Testis (tissue), 3 donors: ENCODE measurements around the gene DBX2. TPM values are rescaled to one million over a fixed set of nuclear protein-coding genes. Genes with fewer than 3 reads are reported as not detected.
A peak's percentile ranks its signal among the peaks of the same experiment; 100 is the strongest.

Experiments
- DNase-seq: peaks from one replicate; pipeline ENCODE4 v3.0.0-alpha.2; 2019
- H3K27ac ChIP-seq, 2 donors: fragments of 200-600 bp; sonication (generic); one replicate each; pipeline ENCODE4 v1.5.1; 2019
- H3K27me3 ChIP-seq: fragments of 200-600 bp; sonication (generic); one replicate; pipeline ENCODE4 v1.5.1; 2019
- H3K36me3 ChIP-seq: fragments of 200-600 bp; sonication (generic); one replicate; pipeline ENCODE4 v1.5.1; 2017; ENCODE audit warnings: low read depth; ENCODE audit errors: missing control alignments
- H3K4me1 ChIP-seq: fragments of 200-600 bp; sonication (generic); one replicate; pipeline ENCODE4 v1.5.1; 2019
- H3K4me3 ChIP-seq, 2 donors: fragments of 200-600 bp; sonication (generic); one replicate each; pipeline ENCODE4 v1.5.1; 2017 to 2019
- H3K9me3 ChIP-seq: fragments of 200-600 bp; sonication (generic); one replicate; pipeline ENCODE4 v1.5.1; 2017
- POLR2A ChIP-seq: fragments of 450-650 bp; IDR thresholded peaks from one replicate; pipeline ENCODE4 v1.6.1; 2017; ENCODE audit warnings: antibody characterized with exemption, mild to moderate bottlenecking, moderate library complexity
- WGBS, 2 donors: methylation state at CpG; one replicate each; pipeline ENCODE4 v1.1.5; 2018; 5-methylcytosine and 5-hydroxymethylcytosine counted together
- intact Hi-C: fragments of 100-400 bp; cut with DNase I; formaldehyde crosslinking; loops from one replicate; pipeline ENCODE4 v1.15.1; 2023; ENCODE audit warnings: low total_unique reads
- polyA plus RNA-seq: library from polyadenylated mRNA; stranded (reverse); fragments of 350-450 nt; fragmentation: Illumina TruSeq; extraction: RNeasy Lipid Tissue Mini Kit (QIAGEN cat#74804); gene quantifications from one replicate; pipeline ENCODE4 v1.2.3, GENCODE V29; 2014; ENCODE audit warnings: low read depth, low replicate concordance; ENCODE audit not compliant: insufficient read depth
- total RNA-seq, 2 donors: library from RNA; depleted of rRNA; stranded (reverse); fragments of >200 nt; gene quantifications; one replicate each; pipeline ENCODE4 v1.2.3, GENCODE V29; 2016
- TF ChIP-seq, protein P1 (sequence below), 3 experiments: fragments of 450-650 bp in 2 of 3; fragments of 200-600 bp in 1 of 3; sonication (generic) in 1 of 3; IDR thresholded peaks; one replicate each; pipeline ENCODE4 v1.5.1; 2016 to 2019; ENCODE audit warnings: antibody characterized with exemption in 3 of 3, mild to moderate bottlenecking in 2 of 3, moderate library complexity in 1 of 3

Gene DBX2
- total and polyA plus RNA-seq, 3 donors from 2014 or later: 1.1 to 2.8 (median 2.5) TPM

DNA sequence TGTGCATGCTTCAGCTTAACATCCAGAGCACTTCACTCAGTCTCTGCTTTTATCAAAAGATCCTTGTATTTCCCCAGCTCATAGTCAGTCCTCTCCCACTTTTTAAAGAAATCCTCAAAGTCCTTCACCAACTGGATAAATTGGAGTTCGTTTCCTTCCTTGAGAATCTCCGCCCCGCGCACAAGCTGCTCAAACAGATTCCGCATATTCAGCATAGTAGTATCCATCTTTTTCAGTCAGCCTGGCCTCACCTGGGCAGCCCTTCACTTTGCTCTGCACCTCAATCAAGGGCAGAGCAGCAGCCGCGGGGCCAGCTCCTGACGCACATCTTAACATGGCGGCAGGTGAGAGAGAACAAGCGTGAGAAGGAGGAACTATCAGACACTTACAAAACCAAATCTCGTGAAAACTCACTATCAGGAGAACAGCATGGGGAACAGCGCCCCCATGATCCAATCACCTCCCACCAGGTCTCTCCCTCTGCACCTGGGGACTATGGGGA, 14.3 kb upstream of the DBX2 start:
- no peaks in the 10 kb centered on the region for H3K27me3 ChIP-seq
- no peaks in the 10 kb centered on the region for H3K36me3 ChIP-seq
- no peak for TF ChIP-seq POLR2A
- TF ChIP-seq, protein P1, sequence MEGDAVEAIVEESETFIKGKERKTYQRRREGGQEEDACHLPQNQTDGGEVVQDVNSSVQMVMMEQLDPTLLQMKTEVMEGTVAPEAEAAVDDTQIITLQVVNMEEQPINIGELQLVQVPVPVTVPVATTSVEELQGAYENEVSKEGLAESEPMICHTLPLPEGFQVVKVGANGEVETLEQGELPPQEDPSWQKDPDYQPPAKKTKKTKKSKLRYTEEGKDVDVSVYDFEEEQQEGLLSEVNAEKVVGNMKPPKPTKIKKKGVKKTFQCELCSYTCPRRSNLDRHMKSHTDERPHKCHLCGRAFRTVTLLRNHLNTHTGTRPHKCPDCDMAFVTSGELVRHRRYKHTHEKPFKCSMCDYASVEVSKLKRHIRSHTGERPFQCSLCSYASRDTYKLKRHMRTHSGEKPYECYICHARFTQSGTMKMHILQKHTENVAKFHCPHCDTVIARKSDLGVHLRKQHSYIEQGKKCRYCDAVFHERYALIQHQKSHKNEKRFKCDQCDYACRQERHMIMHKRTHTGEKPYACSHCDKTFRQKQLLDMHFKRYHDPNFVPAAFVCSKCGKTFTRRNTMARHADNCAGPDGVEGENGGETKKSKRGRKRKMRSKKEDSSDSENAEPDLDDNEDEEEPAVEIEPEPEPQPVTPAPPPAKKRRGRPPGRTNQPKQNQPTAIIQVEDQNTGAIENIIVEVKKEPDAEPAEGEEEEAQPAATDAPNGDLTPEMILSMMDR (IDR thresholded peaks at IDR 0.05): no peak
- H3K4me1 ChIP-seq: no peaks in the 10 kb centered on the region
- no peak overlapping the region for H3K27ac ChIP-seq
- intact Hi-C loops: no loop called here
- no peaks in the 10 kb centered on the region for H3K9me3 ChIP-seq
- no peak for DNase-seq
- 63 to 79% methylated on average over 12 of the region's 12 CpGs for WGBS, 2 donors
- H3K4me3 ChIP-seq: no peak overlapping the region

DNA sequence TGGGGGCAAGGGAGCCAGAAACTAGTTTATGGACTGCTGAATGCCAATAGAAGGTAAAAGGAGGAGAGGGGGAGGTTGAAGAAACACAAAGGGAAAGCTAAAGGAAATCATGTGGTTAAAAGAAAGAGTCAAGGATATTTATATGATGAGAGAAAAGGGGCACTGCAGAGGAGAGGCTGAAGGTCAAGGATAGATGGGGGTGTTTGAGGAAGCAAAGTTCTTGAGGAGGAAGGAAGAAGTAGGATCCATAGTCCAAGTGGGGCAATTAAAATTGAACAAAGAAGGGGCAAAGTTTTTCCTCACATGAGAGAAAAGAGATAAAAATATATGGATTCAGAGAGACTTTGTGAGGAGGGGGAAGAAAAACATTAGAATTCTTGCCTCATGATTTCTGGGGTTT, 10.1 kb upstream of the DBX2 start:
- no peak for TF ChIP-seq POLR2A
- TF ChIP-seq, protein P1 (IDR thresholded peaks at IDR 0.05): no peak
- Histone ChIP-seq H3K27me3 (no peaks in the 10 kb centered on the region), H3K4me1 (no peaks in the 10 kb centered on the region), H3K27ac (no peak overlapping the region), H3K9me3 (no peaks in the 10 kb centered on the region), H3K4me3 (no peak overlapping the region), H3K36me3 (no peaks in the 10 kb centered on the region)
- intact Hi-C loops: no loop called here
- no peak for DNase-seq

DNA sequence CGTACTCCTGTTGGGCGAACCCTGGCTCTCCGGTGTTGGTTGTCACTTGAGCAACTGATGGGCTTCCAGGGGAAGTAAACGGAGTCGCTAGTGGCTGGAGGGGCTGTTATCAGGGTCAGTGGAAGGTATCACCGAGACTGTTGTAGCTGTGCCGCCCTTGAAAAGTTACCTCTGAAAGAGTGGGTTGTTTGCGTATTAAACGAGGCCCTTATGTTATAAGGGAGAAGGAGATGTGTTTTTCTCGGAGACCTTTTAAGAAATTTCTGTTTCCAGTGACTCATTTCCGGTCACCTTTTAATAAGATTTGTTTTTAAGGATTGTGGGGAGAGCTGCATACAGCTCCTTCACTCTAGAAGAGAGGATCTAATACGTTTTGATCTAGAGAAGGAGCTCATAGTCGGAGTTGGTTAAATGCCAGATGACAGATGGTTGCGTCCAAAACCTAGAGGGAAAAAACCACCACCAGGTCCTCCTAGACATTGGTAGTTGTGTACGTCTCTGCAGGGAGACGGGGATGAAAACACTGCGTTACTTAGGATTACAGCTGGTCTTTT, 750 bp upstream of the DBX2 start:
- Histone ChIP-seq H3K9me3 (no peaks in the 10 kb centered on the region), H3K4me3 (peak overlapping the region; percentile 48 to 56), H3K27ac (no peak overlapping the region), H3K4me1 (peaks cover 3% of the 10 kb centered on the region), H3K27me3 (no peaks in the 10 kb centered on the region), H3K36me3 (no peaks in the 10 kb centered on the region)
- TF ChIP-seq POLR2A: no peak
- TF ChIP-seq, protein P1 (IDR thresholded peaks at IDR 0.05): no peak
- 9 to 14% methylated on average over 14 to 17 of the region's 17 CpGs for WGBS, 2 donors
- intact Hi-C loops: no loop called here
- no peak for DNase-seq

DNA sequence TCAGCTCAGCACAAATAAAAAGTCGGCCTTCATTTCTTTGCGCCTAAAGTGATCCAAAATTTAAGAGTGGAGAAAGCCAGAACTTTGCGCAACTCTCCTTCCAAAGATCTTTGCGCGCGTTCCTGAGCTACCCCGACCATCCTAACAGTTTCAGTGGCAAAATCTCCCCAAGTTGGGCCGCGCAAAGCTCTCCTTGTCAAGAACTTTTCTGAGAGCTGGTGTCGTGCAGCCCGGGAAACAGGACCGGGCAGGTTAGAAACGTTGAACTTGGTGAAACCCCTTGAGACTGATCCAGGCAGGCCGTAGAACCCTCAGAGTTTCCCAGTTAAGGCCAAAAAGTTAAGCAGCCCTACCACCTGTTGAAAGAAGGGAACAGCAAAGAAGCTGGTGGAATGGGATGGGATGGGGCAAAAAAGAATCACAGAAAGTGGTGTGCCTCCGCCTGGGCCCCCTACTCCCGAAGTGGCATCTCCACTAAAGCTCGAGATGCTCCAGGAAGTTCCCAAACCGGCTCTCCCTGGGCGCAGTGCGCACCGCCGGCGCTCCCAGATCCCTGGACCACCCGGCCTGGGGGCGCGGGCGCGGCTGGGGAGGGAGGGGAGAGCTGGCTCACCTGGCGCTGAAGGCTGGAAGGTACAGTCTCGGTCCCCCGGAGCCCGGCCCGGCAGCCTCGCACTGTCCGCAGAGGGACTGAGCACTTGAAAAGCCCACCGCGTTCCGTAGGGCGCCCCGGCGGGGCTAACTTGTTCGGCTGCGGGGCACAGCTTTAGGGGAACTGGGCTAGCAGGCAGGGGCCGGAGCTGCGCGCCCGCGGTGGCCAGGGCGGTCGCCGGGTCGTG, 768 bp downstream of the DBX2 start:
- intact Hi-C loops: no loop called here
- WGBS, 2 donors: 3 to 4% methylated on average over 34 to 35 of the region's 52 CpGs
- H3K4me1 ChIP-seq: peaks cover 3% of the 10 kb centered on the region
- no peaks in the 10 kb centered on the region for H3K27me3 ChIP-seq
- no peaks in the 10 kb centered on the region for H3K36me3 ChIP-seq
- H3K9me3 ChIP-seq: no peaks in the 10 kb centered on the region
- H3K27ac ChIP-seq: no peak overlapping the region
- TF ChIP-seq, protein P1 (IDR thresholded peaks at IDR 0.05): no peak
- TF ChIP-seq POLR2A: no peak
- DNase-seq: peak; percentile 40
- H3K4me3 ChIP-seq: peak overlapping the region; percentile 48 to 56
